Measurements from ENCODE around the gene PSMD13. TPM values are rescaled to one million over a fixed set of nuclear protein-coding genes. Genes with fewer than 3 reads are reported as not detected.
"Not testable (repeated sequence)": the region's sequence is repeated elsewhere in the genome, so short reads cannot be mapped to it uniquely, and the experiment has no call there.

PSMD13 gene
- total RNA-seq, 2 experiments from 2014 or later, result 235 to 239 TPM

- no peak for DNase-seq
- H3K27ac Mint-ChIP-seq, result no peak overlapping the region
- H3K27me3 Mint-ChIP-seq, result no peaks in the 10 kb centered on the region
- peaks cover 5% of the 10 kb centered on the region for H3K36me3 Mint-ChIP-seq
- peaks cover 12% of the 10 kb centered on the region for H3K4me1 Mint-ChIP-seq
- no peaks in the 10 kb centered on the region for H3K9me3 Mint-ChIP-seq
- H3K4me3 Mint-ChIP-seq, result no peak overlapping the region
Measured at GRCh38 chr11:221539-221938, 15.2 kb upstream of the PSMD13 start.

- no peak for DNase-seq
- Mint-ChIP-seq H3K27me3 (no peaks in the 10 kb centered on the region), H3K4me3 (no peak overlapping the region), H3K27ac (no peak overlapping the region), H3K36me3 (peaks cover 5% of the 10 kb centered on the region), H3K9me3 (no peaks in the 10 kb centered on the region), H3K4me1 (peaks cover 12% of the 10 kb centered on the region)
Measured at GRCh38 chr11:221998-222789, 14.6 kb upstream of the PSMD13 start.

GRCh38 chr11:223026-223789 lies 13.6 kb upstream of the PSMD13 start:
- Mint-ChIP-seq H3K9me3 (no peaks in the 10 kb centered on the region), H3K36me3 (peaks cover 6% of the 10 kb centered on the region), H3K27me3 (no peaks in the 10 kb centered on the region), H3K27ac (no peak overlapping the region), H3K4me1 (peaks cover 11% of the 10 kb centered on the region), H3K4me3 (no peak overlapping the region)
- DNase-seq, result no peak

GRCh38 chr11:223884-224283 lies 12.9 kb upstream of the PSMD13 start:
- H3K9me3 Mint-ChIP-seq, result no peaks in the 10 kb centered on the region
- H3K4me3 Mint-ChIP-seq, result no peak overlapping the region
- no peak for DNase-seq
- peaks cover 6% of the 10 kb centered on the region for H3K36me3 Mint-ChIP-seq
- H3K4me1 Mint-ChIP-seq, result peaks cover 18% of the 10 kb centered on the region
- no peak overlapping the region for H3K27ac Mint-ChIP-seq
- H3K27me3 Mint-ChIP-seq, result no peaks in the 10 kb centered on the region

- Mint-ChIP-seq H3K9me3 (no peaks in the 10 kb centered on the region), H3K27ac (no peak overlapping the region), H3K27me3 (no peaks in the 10 kb centered on the region), H3K4me3 (no peak overlapping the region), H3K36me3 (peaks cover 6% of the 10 kb centered on the region), H3K4me1 (peaks cover 19% of the 10 kb centered on the region)
- no peak for DNase-seq
Measured at GRCh38 chr11:224424-224823, 12.4 kb upstream of the PSMD13 start.

- Mint-ChIP-seq H3K27ac (peak overlapping the region; percentile 23), H3K36me3 (peaks cover 9% of the 10 kb centered on the region), H3K4me3 (no peak overlapping the region), H3K9me3 (no peaks in the 10 kb centered on the region), H3K27me3 (no peaks in the 10 kb centered on the region), H3K4me1 (peaks cover 19% of the 10 kb centered on the region)
- no peak for DNase-seq
Measured at GRCh38 chr11:225734-226453, 10.9 kb upstream of the PSMD13 start.

GRCh38 chr11:227824-228379 lies 8.9 kb upstream of the PSMD13 start:
- Mint-ChIP-seq H3K27me3 (no peaks in the 10 kb centered on the region), H3K36me3 (peaks cover 6% of the 10 kb centered on the region), H3K27ac (no peak overlapping the region)

GRCh38 chr11:230431-230830 lies 6.3 kb upstream of the PSMD13 start:
- no peaks in the 10 kb centered on the region for H3K9me3 Mint-ChIP-seq
- H3K4me3 Mint-ChIP-seq, result no peak overlapping the region
- no peak for DNase-seq
- H3K36me3 Mint-ChIP-seq, result peaks cover 4% of the 10 kb centered on the region
- no peaks in the 10 kb centered on the region for H3K27me3 Mint-ChIP-seq
- H3K27ac Mint-ChIP-seq, result no peak overlapping the region
- peaks cover 33% of the 10 kb centered on the region for H3K4me1 Mint-ChIP-seq

More at GRCh38 chr11:227824-228379, 8.9 kb upstream of the PSMD13 start:
- DNase-seq, result no peak
- no peak overlapping the region for H3K4me3 Mint-ChIP-seq
- H3K9me3 Mint-ChIP-seq, result no peaks in the 10 kb centered on the region
- peaks cover 19% of the 10 kb centered on the region for H3K4me1 Mint-ChIP-seq

GRCh38 chr11:232783-233565 lies 3.8 kb upstream of the PSMD13 start:
- Mint-ChIP-seq H3K4me3 (no peak overlapping the region), H3K27me3 (no peaks in the 10 kb centered on the region), H3K4me1 (peaks cover 27% of the 10 kb centered on the region), H3K36me3 (peaks cover 2% of the 10 kb centered on the region), H3K27ac (peak overlapping the region; percentile 27), H3K9me3 (no peaks in the 10 kb centered on the region)
- no peak for DNase-seq

- DNase-seq, result no peak
- peak overlapping the region; percentile 87 for H3K4me3 Mint-ChIP-seq
- no peaks in the 10 kb centered on the region for H3K9me3 Mint-ChIP-seq
- peaks cover 35% of the 10 kb centered on the region for H3K4me1 Mint-ChIP-seq
- peaks cover 18% of the 10 kb centered on the region for H3K36me3 Mint-ChIP-seq
- H3K27ac Mint-ChIP-seq, result peak overlapping the region; percentile 91
- no peaks in the 10 kb centered on the region for H3K27me3 Mint-ChIP-seq
Measured at GRCh38 chr11:235180-235579, 1.6 kb upstream of the PSMD13 start.

GRCh38 chr11:235609-235996 lies 1.2 kb upstream of the PSMD13 start:
- Mint-ChIP-seq H3K9me3 (no peaks in the 10 kb centered on the region), H3K4me3 (peak overlapping the region; percentile 87), H3K27ac (peak overlapping the region; percentile 91), H3K4me1 (peaks cover 37% of the 10 kb centered on the region), H3K36me3 (peaks cover 19% of the 10 kb centered on the region), H3K27me3 (no peaks in the 10 kb centered on the region)
- no peak for DNase-seq

GRCh38 chr11:235997-236773 lies 591 bp upstream of the PSMD13 start, which contains the start of gene SIRT3:
Gene SIRT3 (minus strand): TSS chr11:236342. CDS start chr11:236328, 14 bp downstream.
- peak within 1 kb of the TSS; percentile 95 for H3K4me3 Mint-ChIP-seq
- no peaks in the 10 kb centered on the region for H3K9me3 Mint-ChIP-seq
- peaks cover 21% of the 10 kb centered on the region for H3K36me3 Mint-ChIP-seq
- H3K27ac Mint-ChIP-seq, result peak within 1 kb of the TSS; percentile 99
- peak; percentile 80 for DNase-seq
- H3K4me1 Mint-ChIP-seq, result peaks cover 39% of the 10 kb centered on the region
- H3K27me3 Mint-ChIP-seq, result no peaks in the 10 kb centered on the region

- H3K27me3 Mint-ChIP-seq, H3K9me3 Mint-ChIP-seq, DNase-seq: not testable (repeated sequence)
- Mint-ChIP-seq H3K4me1 (peaks cover 52% of the 10 kb centered on the region), H3K36me3 (peaks cover 37% of the 10 kb centered on the region), H3K4me3 (peak overlapping the region; percentile 95), H3K27ac (peak overlapping the region; percentile 99)
Measured at GRCh38 chr11:238346-238745, 1.6 kb downstream of the PSMD13 start.
